GM19395 (cell line): ENCODE measurements around the gene BSND.
A peak's percentile ranks its signal among the peaks of the same experiment; 100 is the strongest.
"Not testable (repeated sequence)": the region's sequence is repeated elsewhere in the genome, so short reads cannot be mapped to it uniquely, and the experiment has no call there.

Source experiments
- ATAC-seq: cut with Tn5 transposase; IDR thresholded peaks from one replicate; pipeline ENCODE4 v1.9.1; 2021; ENCODE audit warnings: mild to moderate bottlenecking, moderate library complexity; ENCODE audit not compliant: unreplicated experiment

Gene BSND

DNA sequence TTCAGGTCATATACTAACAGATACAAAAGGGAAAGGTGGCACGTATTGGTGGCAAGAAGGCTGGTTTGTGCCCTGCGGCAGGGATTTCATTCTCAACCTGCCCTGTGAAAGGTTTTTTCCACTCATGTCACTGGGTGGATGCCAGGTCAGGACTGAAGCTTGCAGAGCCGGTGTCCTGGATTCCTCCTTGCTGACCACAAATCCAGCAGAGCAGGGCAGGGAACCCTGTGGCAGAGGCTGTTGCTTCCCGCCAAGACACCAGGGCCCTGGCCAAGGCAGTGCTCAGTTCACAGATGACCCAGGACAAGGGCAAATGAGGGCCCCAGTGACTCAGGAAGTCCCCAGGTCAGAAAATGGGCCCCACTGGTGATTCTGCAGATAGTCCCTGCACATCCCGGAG is 16.4 kb downstream of the BSND start:
- no peak for ATAC-seq

DNA sequence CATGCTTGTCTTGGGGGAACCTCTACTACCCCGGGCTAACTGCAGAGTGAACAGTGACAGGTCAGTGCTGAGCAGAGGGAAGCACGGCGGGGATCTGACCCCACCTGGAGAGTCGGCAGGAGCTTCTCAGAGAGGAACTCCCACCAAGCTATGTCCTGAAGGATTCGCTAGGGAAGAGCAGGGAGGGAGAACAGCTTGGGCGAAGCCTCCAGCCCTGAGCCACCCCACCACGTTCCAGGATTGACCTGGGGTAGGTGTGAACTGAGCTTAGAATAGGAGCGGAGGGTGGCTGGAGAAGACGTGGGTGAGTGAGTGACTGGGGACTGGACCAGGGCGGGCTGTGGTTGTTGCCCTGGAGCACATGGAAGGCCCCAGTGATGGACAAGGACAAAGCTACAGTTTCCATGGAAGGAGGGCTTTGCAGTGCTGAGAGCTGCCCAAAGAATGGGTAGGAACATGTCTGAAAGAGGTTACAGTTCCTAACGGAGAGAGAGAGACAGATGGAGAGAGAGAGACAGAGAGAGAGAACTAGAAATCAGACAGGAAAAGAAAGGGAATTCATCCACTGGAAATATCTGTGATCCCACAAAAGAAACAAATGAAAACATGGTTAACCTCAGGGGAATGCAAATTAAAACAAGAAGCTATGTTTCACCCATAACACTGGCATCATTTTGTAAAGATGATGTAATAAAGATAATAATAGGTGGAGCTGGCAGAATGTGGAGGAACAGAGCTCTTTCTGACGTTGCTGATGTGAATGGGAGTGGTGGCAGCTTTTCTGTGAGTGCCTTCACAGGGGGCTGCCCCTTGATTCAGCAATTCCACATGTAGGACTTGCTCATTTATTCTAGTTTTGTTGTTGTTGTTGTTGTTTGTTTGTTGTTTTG is 17.2 kb downstream of the BSND start:
- ATAC-seq: no peak

DNA sequence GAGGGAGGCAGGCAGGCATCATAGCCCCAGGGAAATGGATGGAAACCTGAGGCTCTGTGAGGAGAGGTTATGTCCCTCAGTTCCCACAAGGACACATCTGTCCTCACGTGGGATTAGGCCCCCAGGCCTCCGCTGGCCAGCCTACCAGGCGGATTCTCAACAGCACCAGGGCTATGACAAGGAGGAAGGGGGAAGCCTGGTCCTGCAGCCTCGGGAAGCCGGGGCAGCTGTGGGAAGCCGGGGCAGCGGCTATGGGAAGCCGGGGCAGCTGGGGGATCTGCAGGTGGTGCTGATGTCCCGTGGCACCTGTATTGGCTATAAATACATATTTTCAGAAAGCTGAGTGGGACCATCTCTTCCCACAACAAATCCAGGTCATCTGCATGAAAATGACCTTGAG is 19.7 kb downstream of the BSND start:
- no peak for ATAC-seq

DNA sequence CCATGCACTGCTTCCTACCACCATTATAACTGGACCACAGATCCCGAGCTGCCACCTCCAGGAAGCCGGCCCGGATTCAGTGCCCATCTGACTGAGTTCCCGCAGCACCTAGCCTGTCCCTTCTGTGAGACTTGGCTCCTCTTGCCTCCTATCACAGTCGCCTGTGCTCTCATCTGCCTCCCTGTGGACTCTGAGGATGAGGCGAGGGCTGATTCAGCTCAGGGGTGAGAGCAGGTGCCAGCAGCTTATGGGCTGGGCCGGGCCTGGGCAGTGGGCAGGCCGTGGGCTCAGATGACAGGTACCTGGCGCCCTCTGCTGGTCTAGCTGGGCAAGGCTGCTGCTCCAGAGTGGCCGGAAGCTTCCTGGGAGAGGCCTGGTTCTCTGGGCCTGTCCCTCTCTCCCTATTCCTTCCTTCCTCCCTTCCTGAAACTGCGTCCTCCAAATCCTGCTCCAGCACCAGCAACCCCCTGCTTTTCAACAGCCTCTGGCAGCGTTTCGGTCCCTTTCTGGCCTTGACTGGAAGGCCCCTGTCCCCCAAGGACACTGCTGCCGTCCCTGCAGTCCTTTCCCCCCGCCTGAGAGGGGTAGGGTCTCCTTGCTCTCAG is 23.3 kb downstream of the BSND start:
- peak; percentile 68 for ATAC-seq

DNA sequence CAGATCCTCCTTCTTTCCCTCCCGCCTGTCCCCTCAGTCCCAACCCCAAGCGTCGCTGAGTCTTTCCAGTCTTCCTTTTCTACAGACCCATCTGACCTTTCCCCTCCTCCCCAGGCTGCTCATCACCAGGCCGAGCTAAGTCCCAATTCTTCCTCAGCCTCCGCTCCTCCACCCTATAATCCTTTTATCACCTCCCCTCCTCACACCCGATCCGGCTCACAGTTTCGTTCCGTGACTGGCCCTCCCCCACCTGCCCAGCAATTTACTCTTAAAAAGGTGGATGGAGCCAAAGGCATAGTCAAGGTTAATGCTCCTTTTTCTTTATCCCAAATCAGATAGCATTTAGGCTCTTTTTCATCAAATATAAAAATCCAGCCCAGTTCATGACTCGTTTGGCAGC is 25.4 kb downstream of the BSND start:
- not testable (repeated sequence) for ATAC-seq

DNA sequence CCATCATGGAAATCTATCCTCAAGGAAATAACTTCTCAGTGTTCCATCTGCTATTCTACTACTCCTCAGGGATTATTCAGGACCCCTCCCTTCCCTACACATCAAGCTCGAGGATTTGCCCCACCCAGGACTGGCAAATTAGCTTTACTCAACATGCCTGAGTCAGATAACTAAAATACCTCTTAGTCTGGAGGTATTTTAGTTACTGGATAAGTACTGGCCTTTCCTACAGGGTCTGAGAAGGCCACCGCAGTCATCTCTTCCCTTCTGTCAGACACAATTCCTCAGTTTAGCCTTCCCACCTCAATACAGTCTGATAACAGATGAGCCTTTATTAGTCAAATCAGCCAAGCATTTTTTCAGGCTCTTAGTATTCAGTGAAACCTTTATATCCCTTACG is 27.9 kb downstream of the BSND start:
- ATAC-seq: not testable (repeated sequence)

DNA sequence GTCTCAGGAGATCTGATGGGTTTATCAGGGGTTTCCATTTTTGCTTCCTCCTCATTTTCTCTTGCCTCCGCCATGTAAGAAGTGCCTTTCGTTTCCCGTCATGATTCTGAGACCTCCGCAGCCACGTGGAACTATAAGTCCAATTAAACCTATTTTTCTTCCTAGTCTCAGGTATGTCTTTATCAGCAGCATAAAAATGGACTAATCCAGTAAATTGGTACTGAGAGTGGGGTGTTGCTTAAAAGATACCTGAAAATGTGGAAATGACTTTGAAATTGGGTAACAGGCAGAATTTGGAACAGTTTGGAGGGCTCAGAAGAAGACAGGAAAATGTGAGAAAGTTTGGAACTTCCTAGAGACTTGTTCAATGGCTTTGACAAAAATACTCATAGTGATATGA is 32.4 kb downstream of the BSND start:
- ATAC-seq: not testable (repeated sequence)

DNA sequence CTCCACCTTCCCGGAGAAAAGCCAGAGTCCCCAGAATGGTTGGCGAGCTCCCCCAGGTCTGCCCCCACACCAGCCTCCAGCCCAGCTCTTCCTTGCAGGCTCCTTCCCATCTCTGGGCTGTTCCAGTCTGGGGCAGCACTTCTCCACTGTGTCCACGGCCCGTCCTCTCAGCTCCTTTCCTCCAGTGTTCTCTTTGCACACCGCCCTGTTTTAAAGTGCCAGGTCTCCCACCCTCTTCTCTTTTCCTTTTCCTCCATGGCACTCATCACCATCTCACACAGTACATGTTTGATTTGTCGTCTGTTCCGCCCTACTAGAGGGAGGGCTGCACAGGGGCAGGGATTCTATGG is 34.5 kb downstream of the BSND start:
- no peak for ATAC-seq

DNA sequence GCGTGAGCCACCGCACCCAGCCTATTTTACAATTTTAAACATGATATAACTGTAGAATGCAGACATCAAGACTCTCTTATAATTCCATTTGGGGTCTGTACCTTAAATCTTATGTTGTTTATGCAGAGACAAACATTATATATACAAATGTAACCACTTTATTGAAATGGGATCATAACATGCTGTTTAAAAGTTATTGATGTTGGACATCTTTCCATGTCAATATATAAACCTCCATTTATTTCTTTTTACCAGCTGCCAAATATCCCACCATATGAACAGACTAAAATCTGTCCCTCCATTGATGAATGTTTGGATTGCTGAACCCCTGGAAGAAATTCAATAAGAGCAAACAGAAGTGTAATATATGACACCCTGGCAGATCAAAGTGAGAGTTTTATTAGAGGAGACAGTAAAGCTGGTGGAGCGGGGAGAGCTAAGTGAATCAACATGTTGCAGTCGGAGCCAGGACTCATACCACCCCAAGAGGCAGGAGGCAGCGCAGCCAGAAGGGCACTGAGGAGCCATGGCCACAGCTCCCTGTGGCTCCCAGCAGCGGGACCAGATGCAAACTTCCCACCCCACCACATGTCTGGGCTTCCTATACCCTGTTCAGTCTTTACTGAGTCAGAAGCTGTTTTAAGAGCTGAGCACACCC is 35.9 kb downstream of the BSND start:
- ATAC-seq: no peak

DNA sequence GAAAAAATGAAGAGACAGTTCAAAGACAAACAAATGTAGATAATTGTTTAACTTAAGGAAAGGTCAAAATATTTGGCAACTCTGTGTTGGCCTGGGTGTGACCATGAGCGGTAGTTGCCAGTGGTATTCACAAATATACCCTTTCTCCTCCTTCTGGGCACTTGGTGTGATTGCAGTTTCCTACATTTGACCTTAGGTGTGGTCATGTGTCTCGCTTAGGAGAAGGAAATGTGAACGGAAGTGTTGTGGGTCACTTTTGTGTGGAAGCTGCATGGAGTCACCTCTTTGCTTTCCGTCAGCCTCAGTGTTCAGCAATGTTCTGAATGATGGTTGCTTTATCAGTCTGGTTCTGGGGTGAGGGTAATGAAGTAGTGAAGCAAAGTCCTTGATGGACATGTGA is 37.2 kb downstream of the BSND start:
- no peak for ATAC-seq

DNA sequence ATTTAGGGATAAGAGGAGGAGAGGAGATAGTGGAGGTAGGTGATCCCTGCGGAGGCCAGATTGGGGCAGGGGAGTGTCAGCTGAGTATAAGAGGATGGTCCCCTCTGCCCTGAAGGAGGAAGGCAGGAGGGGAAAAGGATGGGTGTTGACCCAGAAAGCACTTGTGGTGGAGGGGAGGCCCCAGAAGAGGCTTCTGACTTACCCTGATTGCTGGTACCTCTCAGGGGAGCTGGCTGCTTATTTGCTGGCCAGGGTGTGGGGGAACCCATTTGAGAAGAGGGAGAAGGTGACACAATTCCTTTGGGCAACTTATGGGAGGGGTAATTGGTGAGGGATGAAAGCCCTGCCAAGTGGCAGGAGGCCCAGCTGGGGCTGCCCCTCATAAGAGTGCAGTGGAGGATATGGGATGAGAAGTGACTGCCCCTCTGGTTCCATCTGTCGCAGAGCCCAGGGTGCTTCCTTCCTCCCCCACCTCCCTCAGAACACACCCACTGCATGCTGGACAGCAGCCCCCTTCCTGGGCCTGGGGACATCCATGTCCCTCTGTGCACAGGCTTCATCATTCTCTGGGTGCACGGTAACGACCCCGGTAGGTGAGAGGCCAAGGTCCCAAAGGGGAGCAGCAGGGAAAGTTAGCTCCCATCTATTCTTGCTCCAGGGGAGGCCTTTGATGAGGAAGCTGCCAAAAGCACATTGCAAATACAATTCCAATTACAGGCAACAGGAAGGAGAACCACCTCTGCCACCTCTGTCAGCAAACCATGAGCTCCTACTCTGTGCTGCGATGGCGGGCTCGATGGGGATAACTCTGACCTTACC is 39.2 kb downstream of the BSND start:
- no peak for ATAC-seq

DNA sequence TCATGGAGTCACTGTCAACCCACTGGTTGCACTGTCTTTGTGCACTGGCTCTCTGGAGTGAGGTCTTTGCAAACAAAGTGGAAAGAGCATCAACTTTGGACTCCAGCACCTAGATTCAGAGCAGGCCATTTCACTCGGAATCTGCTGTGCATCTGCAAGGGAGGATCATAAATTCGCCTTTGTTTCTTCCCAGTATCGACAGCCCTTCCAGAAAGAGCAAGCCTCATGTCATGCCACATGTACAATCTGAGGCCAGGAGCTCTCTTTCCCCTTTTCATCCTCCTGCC is 39.8 kb downstream of the BSND start:
- no peak for ATAC-seq

DNA sequence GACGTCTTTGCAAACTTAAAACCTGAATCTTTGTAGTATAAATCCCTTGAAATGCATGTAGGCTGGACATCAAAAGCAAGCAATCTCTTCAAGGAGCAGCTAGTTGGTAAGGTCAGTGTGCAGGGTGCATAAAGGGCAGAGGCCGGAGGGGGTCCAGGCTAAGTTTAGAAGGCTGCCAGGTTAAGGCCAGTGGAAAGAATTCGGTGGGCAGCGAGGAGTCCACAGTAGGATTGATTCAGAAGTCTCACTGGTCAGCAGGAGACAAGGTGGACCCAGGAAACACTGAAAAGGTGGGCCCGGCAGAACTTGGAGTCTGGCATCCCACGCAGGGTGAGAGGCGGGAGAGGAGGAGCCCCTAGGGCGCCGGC is 40.2 kb downstream of the BSND start:
- no peak for ATAC-seq

DNA sequence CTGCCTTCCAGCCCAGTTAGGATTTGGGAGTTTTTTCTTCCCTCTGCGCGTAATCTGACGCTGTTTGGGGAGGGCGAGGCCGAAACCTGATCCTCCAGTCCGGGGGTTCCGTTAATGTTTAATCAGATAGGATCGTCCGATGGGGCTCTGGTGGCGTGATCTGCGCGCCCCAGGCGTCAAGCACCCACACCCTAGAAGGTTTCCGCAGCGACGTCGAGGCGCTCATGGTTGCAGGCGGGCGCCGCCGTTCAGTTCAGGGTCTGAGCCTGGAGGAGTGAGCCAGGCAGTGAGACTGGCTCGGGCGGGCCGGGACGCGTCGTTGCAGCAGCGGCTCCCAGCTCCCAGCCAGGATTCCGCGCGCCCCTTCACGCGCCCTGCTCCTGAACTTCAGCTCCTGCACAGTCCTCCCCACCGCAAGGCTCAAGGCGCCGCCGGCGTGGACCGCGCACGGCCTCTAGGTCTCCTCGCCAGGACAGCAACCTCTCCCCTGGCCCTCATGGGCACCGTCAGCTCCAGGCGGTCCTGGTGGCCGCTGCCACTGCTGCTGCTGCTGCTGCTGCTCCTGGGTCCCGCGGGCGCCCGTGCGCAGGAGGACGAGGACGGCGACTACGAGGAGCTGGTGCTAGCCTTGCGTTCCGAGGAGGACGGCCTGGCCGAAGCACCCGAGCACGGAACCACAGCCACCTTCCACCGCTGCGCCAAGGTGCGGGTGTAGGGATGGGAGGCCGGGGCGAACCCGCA is 40.8 kb downstream of the BSND start, which contains the start of gene PCSK9:
Gene PCSK9 (plus strand): TSS at position 207 of the 741 bp plus-strand sequence. CDS start 290 bp downstream, at position 497.
- ATAC-seq: no peak

DNA sequence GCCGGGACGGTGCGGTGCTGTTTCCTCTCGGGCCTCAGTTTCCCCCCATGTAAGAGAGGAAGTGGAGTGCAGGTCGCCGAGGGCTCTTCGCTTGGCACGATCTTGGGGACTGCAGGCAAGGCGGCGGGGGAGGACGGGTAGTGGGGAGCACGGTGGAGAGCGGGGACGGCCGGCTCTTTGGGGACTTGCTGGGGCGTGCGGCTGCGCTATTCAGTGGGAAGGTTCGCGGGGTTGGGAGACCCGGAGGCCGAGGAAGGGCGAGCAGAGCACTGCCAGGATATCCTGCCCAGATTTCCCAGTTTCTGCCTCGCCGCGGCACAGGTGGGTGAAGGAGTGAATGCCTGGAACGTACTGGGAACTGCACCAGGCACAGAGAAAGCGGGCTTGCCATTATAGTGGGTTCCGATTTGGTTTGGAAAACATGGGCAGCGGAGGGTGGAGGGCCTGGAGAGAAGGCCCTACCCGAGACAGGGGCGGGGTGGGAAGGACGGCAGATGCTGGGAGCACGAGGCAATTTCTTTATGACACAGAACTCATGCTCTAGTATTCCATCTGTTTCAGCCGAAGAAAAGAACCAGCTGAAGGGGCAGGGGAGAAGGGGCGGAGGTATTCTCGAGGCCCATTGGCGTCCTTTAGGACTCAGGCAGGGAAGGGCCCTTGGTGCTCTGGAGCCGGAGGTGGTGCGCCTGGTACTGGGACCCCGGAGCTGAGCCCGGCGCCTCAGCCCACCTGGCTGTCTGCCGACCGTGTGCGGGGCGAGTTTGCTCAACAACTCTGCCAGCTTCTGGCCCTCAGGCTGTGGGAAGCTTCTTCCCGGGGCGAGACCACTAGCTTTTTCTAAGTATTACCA is 41.6 kb downstream of the BSND start:
- ATAC-seq: no peak

DNA sequence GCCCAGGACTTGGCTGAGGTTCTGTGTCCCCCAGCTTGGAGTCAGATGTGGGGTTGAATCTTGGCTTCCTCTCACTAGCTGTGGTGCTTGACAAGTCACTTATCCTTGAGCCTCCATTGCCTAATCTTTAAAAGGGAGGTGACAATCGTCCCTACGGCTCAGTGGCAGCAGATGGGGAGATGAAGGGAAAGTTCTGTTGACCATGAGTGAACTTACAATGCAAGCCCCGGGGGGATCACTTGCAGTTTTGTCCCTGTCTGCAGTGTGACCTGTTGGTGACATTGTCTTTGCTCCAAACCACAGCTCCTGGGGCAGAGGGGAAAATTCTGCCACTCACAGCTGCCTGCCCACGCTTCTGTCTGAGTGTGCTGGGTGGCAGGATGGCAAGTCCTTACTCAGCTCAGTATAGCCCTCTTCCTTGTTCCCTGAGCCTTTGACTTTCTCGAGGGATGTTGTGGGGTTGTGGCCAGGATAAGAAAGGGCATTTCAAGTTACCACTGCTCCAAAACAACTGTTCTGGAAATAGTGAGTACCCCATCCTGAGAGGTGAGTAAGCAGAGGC is 42.3 kb downstream of the BSND start:
- no peak for ATAC-seq

DNA sequence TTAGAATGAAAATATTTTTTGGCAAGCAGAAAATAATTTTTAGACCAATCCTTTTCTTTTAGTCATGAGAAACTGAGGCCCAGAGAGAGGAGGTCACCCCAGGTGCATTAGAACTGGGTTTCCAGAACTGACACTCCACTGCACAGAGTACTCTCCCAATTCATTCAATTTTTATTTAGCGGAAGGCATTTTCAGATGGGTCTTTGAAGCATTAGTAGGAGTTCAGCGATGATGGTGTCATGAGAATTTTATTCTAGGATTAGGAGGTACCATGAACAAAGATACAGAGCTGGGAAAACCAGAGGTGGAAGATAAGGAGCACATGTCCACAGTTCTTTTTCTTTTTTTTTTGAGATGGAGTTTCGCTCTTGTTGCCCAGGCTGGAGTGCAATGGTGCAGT is 42.9 kb downstream of the BSND start:
- ATAC-seq: no peak

DNA sequence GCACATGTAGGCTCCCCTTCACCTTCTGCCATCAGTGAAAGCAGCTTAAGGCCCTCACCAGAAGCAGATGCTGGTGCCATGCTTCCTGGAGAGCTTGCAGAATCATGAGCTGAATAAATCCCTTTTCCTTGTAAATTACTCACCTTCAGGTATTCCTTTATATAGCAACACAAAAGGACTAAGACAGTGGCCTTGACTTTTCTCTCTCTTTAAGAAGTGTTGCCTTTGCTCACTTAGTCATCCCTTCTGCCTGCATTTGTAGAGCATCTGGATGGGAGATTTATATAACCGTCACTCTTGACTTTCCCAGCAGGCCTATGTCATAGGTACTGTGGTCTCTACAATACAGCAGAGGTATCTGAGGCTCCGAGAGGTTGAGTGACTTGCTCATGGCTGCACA is 44.3 kb downstream of the BSND start:
- no peak for ATAC-seq

DNA sequence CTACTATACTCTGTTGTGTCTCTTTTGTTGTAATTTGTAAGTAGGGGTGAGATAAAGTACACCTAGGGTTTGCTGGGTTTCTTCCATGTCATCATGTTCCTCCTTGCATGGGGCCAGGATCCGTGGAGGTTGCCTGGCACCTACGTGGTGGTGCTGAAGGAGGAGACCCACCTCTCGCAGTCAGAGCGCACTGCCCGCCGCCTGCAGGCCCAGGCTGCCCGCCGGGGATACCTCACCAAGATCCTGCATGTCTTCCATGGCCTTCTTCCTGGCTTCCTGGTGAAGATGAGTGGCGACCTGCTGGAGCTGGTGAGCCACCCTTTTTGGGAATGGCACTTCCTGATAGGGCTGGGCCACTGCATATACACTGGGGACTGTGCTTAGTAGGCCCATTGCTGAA is 45.0 kb downstream of the BSND start:
- no peak for ATAC-seq
